Hepatocyte (in vitro differentiated cells): ENCODE measurements around the gene KCNQ1. TPM values are rescaled to one million over a fixed set of nuclear protein-coding genes. Genes with fewer than 3 reads are reported as not detected.

Experiments
- DNase-seq: peaks from one replicate; pipeline ENCODE4 v3.0.0-alpha.2; 2016; ENCODE audit warnings: low spot score
- H2AFZ ChIP-seq: fragments of 200-600 bp; sonication (generic); 2 replicates; pipeline ENCODE4 v1.6.0; 2016; ENCODE audit warnings: antibody characterized with exemption, mild to moderate bottlenecking
- H3K27ac ChIP-seq: fragments of 200-600 bp; sonication (generic); 2 replicates; pipeline ENCODE4 v1.5.1; 2016; ENCODE audit warnings: mild to moderate bottlenecking
- H3K27me3 ChIP-seq: fragments of 200-600 bp; sonication (generic); 2 replicates; pipeline ENCODE4 v1.6.1; 2016
- H3K36me3 ChIP-seq: fragments of 200-600 bp; sonication (generic); replicated peaks from 2 replicates; pipeline ENCODE4 v1.5.1; 2016; ENCODE audit warnings: low read depth; ENCODE audit not compliant: insufficient read depth
- H3K4me1 ChIP-seq: fragments of 200-600 bp; sonication (generic); 2 replicates; pipeline ENCODE4 v1.5.1; 2016; ENCODE audit warnings: mild to moderate bottlenecking, moderate library complexity; ENCODE audit not compliant: insufficient read depth
- H3K4me2 ChIP-seq: fragments of 200-600 bp; sonication (generic); 2 replicates; pipeline ENCODE4 v1.6.0; 2016
- H3K4me3 ChIP-seq: fragments of 200-600 bp; sonication (generic); 2 replicates; pipeline ENCODE4 v1.5.1; 2016; ENCODE audit warnings: mild to moderate bottlenecking
- H3K79me2 ChIP-seq: fragments of 200-600 bp; sonication (generic); 2 replicates; pipeline ENCODE4 v1.6.0; 2017; ENCODE audit warnings: mild to moderate bottlenecking
- H3K9me2 ChIP-seq: fragments of 200-600 bp; sonication (generic); replicated peaks from 2 replicates; pipeline ENCODE4 v1.6.0; 2017; ENCODE audit warnings: mild to moderate bottlenecking; ENCODE audit not compliant: insufficient read depth
- H3K9me3 ChIP-seq: fragments of 200-600 bp; sonication (generic); 2 replicates; pipeline ENCODE4 v1.5.1; 2016; ENCODE audit warnings: low read depth, mild to moderate bottlenecking
- H4K20me1 ChIP-seq: fragments of 200-600 bp; sonication (generic); 2 replicates; pipeline ENCODE4 v1.6.0; 2016; ENCODE audit warnings: mild to moderate bottlenecking; ENCODE audit not compliant: insufficient read depth, poor library complexity, severe bottlenecking
- CTCF ChIP-seq: fragments of 200-600 bp; sonication (generic); IDR thresholded peaks from 2 replicates; pipeline ENCODE4 v1.5.1; 2016; ENCODE audit warnings: antibody characterized with exemption, mild to moderate bottlenecking; ENCODE audit not compliant: poor library complexity
- EZH2 ChIP-seq: fragments of 200-600 bp; sonication (generic); IDR thresholded peaks from 2 replicates; pipeline ENCODE4 v1.6.1; 2016; ENCODE audit warnings: antibody characterized with exemption, mild to moderate bottlenecking, borderline replicate concordance
- EZH2phosphoT487 ChIP-seq: fragments of 200-600 bp; sonication (generic); IDR thresholded peaks from one replicate; pipeline ENCODE4 v1.6.1; 2018; ENCODE audit warnings: antibody characterized with exemption, mild to moderate bottlenecking, low read depth, moderate library complexity; ENCODE audit not compliant: unreplicated experiment, severe bottlenecking
- WGBS: methylation state at CpG from one replicate; pipeline ENCODE4 v1.1.6; 2016; ENCODE audit warnings: low lambda C conversion rate; ENCODE audit errors: missing lambda C conversion rate; 5-methylcytosine and 5-hydroxymethylcytosine counted together
- polyA plus RNA-seq: library from polyadenylated mRNA; unstranded; fragments of >200 nt; fragmentation: Nextera tagmentation; extraction: Ambion mirVana; gene quantifications from 2 replicates; pipeline ENCODE4 v1.2.1, GENCODE V29; 2016
- total RNA-seq: library from RNA; depleted of rRNA; stranded (reverse); fragments of >200 nt; gene quantifications from 2 replicates; pipeline ENCODE4 v1.2.3, GENCODE V29; 2014

The KCNQ1 gene
- total and polyA plus RNA-seq, 2 experiments from 2014 or later = 1.8 to 6.4 TPM

GRCh38 chr11:2448661-2449547, 4.1 kb downstream of the KCNQ1 start:
- no peaks in the 10 kb centered on the region for H4K20me1 ChIP-seq
- H3K9me3 ChIP-seq = no peaks in the 10 kb centered on the region
- peaks cover 27% of the 10 kb centered on the region for H3K27me3 ChIP-seq
- no peaks in the 10 kb centered on the region for H3K79me2 ChIP-seq
- H3K36me3 ChIP-seq = no peaks in the 10 kb centered on the region
- no peak for DNase-seq
- no peak for TF ChIP-seq EZH2phosphoT487
- no peak for TF ChIP-seq CTCF
- no peak for TF ChIP-seq EZH2
- 85% methylated on average over 21 of the region's 21 CpGs for WGBS
- no peak overlapping the region for H3K4me2 ChIP-seq
- H3K4me1 ChIP-seq = no peaks in the 10 kb centered on the region
- H3K27ac ChIP-seq = no peak overlapping the region
- H2AFZ ChIP-seq = no peak overlapping the region
- no peaks in the 10 kb centered on the region for H3K9me2 ChIP-seq
- H3K4me3 ChIP-seq = no peak overlapping the region

- no peaks in the 10 kb centered on the region for H3K36me3 ChIP-seq
- H3K4me3 ChIP-seq = no peak overlapping the region
- H3K4me1 ChIP-seq = no peaks in the 10 kb centered on the region
- no peak overlapping the region for H3K27ac ChIP-seq
- no peaks in the 10 kb centered on the region for H3K9me3 ChIP-seq
- H2AFZ ChIP-seq = no peak overlapping the region
- no peaks in the 10 kb centered on the region for H3K79me2 ChIP-seq
- no peaks in the 10 kb centered on the region for H4K20me1 ChIP-seq
- H3K27me3 ChIP-seq = peaks cover 23% of the 10 kb centered on the region
- DNase-seq = no peak
- no peak for TF ChIP-seq EZH2phosphoT487
- no peak overlapping the region for H3K4me2 ChIP-seq
- 82% methylated on average over 26 of the region's 26 CpGs for WGBS
- no peaks in the 10 kb centered on the region for H3K9me2 ChIP-seq
Measured at GRCh38 chr11:2449548-2450320, 4.9 kb downstream of the KCNQ1 start.

- Histone ChIP-seq H3K4me3 (no peak overlapping the region), H4K20me1 (no peaks in the 10 kb centered on the region), H3K79me2 (no peaks in the 10 kb centered on the region), H3K36me3 (no peaks in the 10 kb centered on the region), H3K9me3 (no peaks in the 10 kb centered on the region), H3K27ac (no peak overlapping the region), H3K9me2 (no peaks in the 10 kb centered on the region), H3K4me1 (no peaks in the 10 kb centered on the region), H2AFZ (no peak overlapping the region), H3K4me2 (no peak overlapping the region), H3K27me3 (peaks cover 20% of the 10 kb centered on the region)
- 88% methylated on average over 19 of the region's 19 CpGs for WGBS
- no peak for DNase-seq
- TF ChIP-seq EZH2 = no peak
- TF ChIP-seq CTCF = no peak
- TF ChIP-seq EZH2phosphoT487 = no peak
Measured at GRCh38 chr11:2450321-2451041, 5.7 kb downstream of the KCNQ1 start.
